Ureter (tissue), 1 donor: ENCODE results near the gene MAPK11. TPM values are rescaled to one million over a fixed set of nuclear protein-coding genes. Genes with fewer than 3 reads are reported as not detected.

Experiments
- DNase-seq: peaks from one replicate; pipeline ENCODE4 v3.0.0-alpha.2; 2020; ENCODE audit warnings: low spot score
- total RNA-seq: library from RNA; stranded (reverse); gene quantifications from one replicate; pipeline ENCODE4 v1.2.4, GENCODE V29; 2023
- donor health status: DM: yes; HTN: yes; CAD: no.

The MAPK11 gene
- 15.4 TPM for total RNA-seq

DNA sequence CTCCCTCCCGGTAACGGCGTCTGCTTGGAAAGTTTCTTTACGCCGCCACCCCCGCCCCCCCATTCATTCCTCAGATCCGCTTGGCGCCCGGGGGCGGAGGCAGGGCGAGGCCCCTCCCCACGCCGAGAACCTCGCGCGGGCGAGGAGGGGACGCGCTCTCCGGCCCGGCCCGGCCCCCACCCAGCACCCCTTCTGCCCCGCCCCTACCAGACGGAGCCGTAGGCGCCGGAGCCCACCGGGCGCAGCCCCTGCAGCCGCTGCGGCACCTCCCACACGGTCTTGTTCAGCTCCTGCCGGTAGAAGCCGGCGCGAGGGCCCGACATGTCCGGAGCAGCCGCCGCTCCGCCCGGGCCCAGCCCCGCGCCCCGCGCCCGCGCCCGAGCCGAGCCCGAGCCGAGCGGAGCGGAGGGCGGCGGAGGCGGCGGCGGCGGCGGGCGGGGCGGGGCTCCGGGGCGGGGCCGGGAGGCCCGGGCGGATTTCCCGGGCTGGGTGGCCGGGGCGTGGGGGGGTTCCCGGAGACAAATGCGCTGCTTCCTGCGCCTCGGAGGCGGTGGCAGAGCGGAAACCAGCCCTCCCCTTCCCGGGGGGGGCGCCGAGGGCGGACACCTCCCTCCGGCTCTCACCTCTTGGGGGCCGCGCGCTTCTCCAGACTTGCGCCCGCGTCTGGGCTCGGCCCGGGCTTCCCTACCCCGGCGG lies at the start of gene MAPK11:
Gene MAPK11, minus strand, starts transcription at position 411 of the 696 bp plus-strand sequence. Its CDS starts 88 bp downstream, at position 323.
- no peak for DNase-seq

DNA sequence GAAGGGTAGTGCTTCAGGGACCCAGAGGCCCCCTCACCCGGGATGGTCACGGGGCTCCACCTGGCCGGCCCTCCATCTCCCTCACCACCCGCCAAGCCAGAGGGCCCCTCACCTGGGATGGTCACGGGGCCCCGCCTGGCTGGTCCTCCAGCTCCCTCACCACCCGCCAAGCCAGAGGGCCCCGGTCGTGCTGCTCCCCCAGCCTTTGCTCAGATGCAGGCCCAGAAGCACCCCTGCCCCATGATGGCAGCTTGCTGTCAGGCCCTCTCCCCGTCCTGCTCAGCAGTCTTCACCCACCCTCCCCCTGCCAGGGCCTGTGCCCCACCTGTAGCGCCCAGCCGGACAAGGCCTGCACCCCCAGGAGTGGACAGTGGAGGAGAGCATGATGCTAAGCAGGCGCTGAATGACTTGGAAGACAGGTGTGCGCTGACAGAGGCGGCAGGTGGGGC lies 49.3 kb upstream of the MAPK11 start:
- DNase-seq, result no peak

DNA sequence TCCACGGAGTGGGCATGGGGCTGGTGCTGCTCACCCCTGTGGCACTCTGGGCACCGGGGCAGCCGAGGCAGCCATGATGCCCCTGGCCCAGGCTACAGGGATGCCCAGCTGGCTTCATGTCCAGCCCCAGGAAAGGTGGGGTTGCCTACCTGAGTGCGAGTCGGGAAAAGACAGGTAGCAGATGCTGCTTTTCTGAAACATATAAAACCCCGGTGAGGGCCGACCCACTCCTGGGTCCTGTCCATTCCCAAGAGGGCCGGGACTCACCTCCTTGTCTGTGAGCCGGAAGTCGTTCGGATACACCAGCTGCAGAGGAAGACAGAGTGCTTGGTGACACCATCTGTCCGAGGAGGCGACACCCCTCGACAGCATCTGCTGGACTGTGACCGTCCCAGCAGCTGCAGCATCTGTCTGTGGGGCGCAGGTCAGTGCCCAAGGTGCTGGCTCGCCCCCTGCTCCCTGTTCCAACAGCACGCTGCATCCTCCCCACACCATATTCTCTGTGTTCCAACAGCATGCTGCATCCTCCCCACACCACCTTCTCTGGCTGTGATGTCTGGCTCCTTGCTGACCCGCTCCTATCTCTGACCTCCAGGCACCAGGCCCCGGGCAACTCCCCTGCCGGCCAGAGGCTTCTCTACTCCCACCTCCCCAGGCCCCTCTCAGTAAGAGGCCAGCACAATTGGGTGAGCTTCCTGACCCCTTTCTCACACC lies 48.7 kb upstream of the MAPK11 start:
- DNase-seq, result no peak

DNA sequence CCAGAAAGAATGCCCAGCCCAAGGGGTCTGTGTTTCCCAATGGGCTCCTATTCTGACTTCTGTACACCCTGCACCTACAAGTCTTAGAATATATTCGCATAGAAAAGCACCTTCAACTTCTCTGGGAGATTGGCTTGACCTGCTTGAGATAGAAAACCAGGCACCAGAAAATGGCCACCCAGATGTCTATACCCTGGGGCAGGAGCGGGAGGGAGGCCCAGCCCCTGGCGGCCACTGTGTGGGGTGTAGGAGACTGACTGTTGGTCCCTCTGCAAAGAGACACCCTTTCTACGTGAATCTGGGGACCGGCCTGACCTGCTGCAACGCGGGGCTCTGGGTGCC lies 48.1 kb upstream of the MAPK11 start:
- DNase-seq, result no peak

DNA sequence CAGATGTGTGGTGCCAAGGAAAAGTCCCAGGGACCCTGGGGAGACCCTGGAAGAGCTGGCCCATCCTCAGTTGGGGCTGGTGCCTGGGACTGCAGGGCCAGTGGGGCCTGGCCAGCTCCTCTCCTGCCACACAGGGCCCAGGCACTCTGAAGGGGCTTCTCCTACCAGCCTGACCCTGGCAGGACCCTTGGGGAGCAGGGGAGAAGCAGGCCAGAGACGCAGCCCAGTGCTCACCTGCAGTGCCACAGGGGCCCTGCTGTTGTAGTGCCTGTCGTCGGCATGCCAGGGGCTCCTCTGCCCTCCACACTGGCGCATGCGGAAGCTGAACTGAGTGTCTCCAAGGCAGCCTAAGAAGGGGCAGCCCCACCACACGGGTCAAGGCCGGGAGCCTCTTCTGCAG lies 47.5 kb upstream of the MAPK11 start:
- DNase-seq, result no peak

DNA sequence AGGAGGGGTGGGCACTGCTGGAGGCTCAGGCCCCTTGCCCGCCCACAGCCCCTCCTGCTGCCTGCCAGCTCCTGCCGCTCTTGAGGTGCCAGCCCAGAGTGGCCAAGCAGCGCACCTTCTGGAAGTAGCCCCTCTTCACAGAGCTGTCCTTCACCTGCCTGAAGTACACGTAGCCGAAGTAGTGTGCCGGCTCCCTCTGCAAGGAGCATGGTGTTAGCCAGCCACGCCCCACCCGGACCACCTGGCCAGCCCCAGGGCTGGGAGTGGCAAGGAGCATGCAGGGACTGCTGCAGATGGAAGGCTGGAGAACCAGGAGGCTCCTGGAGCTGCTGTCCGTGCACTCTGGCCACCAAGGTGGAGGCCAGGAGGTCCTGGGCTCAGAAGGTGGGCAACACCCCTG lies 47.0 kb upstream of the MAPK11 start:
- DNase-seq, result no peak

DNA sequence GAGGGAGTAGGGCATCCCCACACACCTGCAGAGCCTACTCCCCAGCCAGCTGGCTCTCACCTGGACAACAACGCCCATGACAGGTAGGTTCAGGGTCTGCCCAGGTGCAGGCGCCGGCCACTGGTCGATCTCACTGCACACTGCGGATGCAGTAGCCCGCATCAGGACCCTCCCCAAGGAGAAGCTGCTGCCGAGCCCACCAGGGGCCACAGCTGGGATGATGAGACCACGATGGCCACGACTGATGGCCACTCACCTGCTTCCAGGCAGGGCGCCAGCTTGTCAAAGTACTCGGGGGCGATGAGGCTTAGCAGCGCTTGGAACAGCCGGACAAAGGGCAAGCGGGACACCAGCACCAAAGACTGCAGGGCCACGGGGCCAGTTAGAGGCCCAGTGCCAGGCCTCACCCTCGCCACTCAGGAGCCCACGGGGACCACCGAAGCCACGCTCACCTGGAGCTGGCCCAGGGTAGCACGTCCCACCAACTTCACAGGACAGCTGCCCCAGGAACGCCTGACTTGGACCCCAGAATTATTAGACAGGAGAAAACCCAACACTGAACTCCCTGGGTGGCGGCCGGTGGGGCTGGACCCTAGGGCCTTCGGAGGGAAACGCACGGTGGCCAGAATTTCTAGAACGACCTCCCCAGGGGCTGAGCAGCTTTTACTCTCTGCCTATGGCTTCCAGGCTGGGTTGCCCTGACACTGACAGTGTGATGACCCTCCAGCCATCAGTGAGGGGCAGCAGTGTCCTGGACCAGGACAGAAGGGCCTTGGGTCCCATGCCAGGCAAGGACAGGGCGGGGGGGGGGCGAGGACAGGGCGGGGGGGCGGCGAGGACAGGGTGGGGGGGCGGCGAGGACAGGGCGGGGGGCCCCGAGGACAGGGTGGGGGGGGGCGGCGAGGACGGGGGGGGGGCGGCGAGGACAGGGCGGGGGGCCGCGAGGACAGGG lies 46.2 kb upstream of the MAPK11 start:
- no peak for DNase-seq

DNA sequence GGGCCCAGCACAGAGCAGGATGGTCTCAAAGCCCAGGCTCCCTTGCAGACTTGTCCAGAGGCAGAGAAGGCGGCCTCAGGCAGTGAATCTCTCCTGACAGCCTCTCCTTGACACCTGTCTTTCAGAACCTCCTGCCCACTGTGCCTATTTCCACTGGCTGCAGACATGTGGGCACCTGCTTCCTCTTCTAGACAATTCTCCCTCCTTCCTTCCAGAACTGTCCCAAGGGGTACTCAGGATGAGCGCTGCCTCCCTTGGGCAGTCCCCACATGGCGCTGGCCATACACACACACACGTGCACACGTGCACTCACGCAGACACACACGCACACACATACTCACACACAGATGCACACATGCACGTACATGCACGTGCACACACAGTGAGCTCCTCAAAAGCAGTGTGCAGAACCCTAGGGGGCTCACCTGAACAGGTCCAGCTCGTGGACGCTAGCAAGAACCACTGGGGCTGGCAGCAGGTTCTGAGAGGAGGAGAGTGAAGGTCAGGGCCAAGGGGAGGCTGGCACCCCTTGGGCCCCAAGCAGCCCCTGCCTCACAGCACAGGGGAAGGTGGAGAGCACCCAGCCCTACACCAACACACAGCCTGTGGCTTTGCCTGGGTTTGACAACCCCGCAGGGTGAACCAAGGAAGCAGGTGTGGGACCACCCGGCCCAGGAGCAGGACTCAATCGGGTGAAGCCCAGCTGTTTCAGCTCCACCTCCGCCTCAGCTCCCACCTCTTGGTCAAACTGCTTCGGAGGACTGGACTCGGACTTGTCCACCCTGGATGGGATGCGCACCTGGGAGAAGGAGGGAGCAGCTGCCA lies 45.3 kb upstream of the MAPK11 start:
- DNase-seq, result no peak

DNA sequence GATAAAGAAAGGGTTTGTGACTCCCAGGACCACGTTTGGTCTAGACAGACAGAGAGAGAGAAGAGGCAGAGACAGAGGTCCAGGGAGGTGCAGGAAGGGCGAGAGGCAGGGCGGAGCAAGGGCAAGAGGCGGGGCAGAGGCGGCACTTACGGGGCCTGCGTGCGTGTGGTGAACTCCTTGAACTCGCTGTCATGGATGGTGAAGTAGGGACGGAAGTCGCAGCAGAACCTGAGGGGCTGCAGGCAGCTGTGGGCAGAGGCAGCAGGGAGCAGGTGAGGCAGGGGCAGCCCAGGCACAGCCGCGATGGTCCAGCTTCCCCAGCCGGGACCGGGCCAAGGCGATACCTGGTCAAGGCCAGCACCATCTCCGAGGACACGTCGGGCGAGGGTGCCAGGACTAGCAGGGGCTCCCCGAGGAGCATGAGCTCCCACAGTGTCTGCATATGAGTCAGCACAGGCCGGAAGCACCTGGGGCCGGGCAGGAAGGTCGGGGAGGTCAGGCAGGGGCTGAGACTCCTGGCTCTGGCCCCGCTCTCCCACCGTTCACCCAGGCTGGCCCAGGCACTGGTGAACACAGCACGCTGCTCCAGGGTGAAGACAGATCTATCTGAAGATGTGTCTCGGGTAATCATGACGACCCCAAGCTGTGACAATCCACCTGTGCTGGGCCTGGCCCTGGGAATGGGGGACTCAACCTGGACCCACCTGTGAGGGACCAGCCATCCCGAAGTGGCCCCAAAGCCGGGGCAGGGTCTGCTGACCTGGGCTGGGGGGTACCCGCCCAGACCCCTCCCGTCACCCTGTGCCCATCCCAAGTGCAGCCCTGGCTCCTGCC lies 44.5 kb upstream of the MAPK11 start:
- no peak for DNase-seq

DNA sequence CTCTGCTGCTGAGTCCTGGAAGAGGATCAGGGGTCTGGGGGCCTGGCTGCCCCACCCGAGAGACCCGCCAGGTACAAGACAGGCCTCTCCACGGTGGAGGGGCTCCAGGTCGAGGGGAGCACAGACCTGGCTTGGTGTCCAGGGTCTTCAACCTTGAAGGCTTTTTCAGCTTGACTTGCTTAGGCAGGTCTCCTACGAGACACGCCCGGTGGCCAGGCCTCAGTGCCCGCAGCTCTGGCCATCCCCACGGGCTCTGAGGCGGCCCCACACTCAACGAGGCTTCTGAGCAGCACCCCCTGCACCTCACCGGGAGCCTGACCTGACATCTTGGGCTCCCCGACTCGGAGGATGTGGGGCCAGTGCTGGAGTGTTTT lies 43.9 kb upstream of the MAPK11 start:
- DNase-seq, result no peak

DNA sequence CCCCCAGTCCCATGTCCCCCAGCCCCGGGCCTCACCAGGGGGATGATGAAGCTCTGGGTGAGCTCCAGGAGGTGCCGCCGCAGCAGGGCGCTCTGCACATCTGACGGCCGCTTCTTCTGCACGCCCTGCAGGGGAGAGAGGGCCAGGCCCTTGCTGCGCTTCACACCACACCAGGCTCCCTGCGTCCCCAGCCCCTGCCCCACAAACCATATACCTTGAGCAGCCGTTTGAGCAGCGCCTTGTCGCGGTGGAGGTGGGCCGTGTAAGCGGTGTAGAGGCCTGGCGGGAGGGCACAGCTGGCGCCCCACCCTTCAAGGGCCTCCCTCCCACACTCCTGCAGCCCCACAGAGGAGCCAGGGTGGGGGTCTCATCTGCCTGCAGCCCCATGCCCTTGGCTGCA lies 43.4 kb upstream of the MAPK11 start:
- DNase-seq, result no peak

DNA sequence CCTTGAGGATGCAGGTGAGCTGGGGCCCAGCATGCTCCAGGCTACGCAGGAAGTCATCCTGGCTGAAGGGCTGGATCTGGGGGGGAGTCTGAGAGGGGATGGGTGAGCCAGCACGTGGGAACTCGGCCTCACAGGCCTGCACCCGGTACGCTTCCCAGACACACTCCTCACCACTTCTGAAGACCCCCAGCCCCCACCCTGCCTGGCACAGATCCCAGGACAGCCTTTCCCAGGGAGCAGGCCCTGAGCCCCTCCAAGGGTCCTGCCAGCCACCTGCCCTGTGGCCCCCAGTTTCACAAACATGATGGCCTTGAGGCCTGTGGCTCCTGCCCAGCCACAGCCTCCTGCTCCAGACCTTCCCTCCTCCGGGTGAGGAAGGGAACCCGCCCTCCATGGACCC lies 42.8 kb upstream of the MAPK11 start:
- no peak for DNase-seq

DNA sequence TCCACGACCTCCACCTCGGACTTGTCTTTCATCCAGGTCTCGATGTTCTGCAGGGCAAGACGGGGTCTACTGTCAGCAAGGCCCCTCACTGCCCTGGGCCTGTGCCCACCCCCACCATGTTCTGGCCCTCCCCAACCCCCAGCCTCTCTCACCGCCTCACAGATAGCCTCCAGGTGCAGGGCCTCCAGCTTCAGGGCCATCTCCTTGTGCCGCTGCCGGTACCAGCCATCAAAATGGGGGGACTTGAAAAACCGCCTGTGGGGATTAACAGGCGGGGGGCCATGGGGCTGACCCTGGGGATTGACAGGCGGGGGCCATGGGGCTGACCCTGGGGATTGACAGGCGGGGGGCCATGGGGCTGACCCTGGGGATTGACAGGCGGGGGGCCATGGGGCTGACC lies 42.2 kb upstream of the MAPK11 start:
- no peak for DNase-seq

DNA sequence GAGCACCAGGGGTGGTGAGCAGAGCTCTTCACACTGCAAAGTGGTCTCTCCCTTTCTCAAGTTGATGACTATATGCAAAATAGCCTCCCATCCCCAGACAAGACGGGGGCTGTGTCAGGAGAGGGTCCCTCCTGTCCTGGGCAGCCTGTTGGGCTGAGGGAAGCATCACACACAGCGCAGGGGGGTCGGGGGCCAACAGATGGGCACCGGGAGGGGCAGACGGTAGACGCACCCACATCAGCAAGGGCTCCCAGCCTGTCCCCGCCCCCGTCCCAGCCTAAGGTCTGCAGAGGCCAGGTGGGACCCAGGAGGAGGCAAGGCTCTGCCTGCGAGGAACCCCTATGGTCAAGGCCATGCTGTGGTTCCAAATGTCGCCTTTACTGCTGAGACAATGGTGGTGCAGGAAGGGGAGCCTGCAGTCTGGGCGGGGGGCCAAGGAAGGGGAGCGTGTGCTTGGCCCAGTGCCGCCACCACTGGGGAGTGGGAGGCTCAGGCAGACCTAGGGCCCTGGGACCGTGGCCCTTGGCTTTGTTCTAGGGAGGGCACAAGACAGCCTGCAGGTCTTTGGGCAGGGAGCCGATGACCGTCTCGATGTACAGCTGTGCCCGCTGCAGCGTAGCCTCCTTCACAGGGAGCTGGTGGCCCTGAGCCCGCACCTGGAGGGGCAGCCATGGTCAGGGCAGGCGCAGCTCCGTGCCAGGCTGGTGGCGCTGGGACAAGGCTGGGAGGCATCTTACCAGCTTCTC lies 41.6 kb upstream of the MAPK11 start:
- no peak for DNase-seq

DNA sequence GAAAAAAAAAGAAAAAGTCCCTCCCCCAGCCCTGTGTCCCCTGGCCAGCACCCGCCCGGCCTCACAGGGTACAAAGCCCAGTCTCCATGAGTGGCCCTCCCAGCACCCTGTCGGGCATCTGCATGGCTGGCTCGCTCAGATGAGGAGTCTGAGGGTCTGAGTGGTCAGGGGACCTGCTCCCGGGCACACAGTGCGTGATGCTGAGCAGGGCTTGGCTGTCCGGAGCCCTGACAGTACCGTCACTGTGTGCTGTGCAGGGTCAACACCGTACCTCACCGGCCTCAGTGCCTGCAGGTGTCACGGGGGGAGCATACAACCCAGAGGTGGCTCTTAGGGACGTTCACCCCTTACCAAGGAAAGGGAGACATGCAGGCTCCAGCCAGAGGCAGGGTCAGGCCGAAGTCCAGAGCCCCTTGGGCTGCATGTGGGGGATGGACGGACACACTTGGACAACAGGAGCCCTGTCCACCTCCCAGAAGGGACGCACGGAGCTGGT lies 40.8 kb upstream of the MAPK11 start:
- no peak for DNase-seq

DNA sequence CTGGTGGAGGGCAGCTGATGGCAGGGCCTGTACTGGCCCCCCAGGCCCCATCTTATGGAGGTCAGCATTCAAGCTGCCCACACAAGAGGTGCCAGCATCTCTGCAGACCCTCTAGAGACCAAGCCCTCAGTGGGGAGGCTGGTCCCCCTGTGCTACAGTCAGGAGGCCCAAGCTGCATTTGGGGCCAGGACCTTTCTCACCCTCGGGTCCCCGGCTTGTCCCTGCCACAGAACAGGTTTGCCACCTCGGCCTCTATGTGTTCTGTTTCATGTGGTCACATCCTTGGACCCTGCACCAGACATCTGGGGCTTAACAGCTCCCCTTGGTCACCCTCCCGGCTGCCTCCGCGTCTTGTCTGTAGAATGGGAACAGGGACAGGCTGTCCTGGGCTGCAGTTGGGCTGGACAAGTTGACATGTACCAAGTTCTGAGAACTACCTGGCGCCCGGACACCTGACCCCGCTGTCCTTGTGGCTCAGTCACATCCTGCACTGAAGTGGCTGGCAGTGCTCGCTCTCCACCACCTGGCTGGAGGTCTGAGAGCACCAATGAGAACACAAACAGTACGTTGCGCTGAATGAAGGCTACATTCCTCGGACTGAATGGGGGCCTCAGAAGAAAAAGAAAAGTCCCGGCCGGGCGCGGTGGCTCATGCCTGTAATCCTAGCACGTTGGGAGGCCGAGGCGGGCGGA lies 40.0 kb upstream of the MAPK11 start:
- peak; percentile 42 for DNase-seq

DNA sequence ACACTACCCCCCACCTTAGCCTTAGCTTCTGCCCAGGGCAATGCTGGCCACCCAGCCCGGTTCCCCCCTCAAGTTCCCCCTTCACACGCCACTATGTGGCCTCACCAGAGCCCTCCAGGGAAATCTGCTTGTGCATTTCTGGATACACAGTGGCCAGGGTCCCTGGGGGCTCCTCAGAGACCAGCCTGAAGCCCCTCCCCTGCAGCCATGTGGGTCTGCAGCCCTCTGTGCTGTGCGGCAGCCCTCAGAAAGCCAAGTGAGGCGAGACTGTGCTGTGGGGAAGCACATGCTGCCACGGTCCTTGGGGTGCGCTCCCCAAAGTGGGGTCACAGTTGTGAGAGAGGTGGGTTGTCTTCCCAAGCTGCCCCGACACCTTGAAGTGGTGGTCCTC lies 39.4 kb upstream of the MAPK11 start:
- peak; percentile 41 for DNase-seq

DNA sequence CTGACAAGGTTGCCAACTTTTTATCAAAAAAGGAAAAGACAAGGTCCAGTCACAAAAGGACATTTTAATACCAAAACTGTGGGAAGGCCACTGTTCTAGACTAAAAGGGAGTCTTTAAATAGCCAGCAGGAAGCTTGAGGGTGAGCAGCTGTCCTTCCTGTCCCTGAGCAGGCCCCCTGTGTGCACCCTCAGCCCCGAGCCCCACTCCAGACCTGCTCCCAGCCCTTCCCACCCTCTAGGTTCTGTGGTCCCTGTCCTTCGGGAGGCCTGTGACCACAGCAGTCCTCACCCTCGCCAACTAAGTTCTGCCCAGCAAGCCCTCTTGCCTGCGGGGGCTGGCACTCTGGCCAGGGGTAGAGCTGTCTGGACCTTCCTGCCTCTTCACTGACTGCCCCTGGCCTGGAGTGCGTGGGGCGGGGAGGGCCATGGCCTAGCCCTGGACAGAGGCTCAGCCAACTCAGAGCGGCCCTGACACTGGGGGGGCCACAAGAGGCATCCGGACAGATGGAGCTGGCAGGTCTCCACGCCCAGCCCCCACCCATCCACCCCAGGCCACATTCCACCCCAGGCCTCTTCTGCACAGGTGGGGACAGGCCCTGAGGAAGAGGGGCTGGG lies 38.9 kb upstream of the MAPK11 start:
- peak; percentile 44 for DNase-seq

DNA sequence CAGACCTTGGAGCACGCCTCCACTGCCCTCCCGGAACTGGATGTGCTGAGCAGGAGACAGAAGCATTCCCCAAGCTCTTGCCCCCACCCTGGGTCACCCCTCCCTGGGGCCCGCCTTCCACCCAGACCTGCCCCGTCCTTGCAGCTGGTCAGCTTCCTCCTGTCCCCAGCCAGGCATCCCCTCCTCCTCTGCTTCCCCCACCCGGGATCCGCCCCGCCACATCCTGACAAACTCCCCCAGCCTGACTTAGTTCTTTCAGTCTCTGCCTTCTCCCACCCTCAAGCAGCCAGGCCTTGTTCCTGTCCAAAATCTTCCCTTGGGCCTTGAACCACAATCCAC lies 38.4 kb upstream of the MAPK11 start:
- DNase-seq, result peak; percentile 85
